RWPE1 (cell line): ENCODE data around the gene EVA1A.

Experiments
- CTCF ChIA-PET: fragments of 350-600 bp; sonication (Branson Sonifier 250); formaldehyde crosslinking; extraction: SDS; loops from one replicate; lab custom pipeline; 2021; lab: Yijun Ruan, JAX
- POLR2A ChIA-PET: fragments of 400-600 bp; formaldehyde crosslinking; extraction: SDS; loops from one replicate; lab custom pipeline; 2020; ENCODE audit warnings: antibody characterized with exemption; ENCODE audit not compliant: low non-redundant PET; lab: Yijun Ruan, JAX
- DNase-seq: peaks from one replicate; pipeline ENCODE4 v3.0.0; 2012; ENCODE audit warnings: low spot score
- H3K27ac ChIP-seq: fragments of 450-650 bp; 2 replicates; pipeline ENCODE4 v1.5.1; 2017
- TF ChIP-seq, protein P1 (sequence below): fragments of 450-650 bp; conservative IDR thresholded peaks from 2 replicates; pipeline ENCODE4 v1.5.1; 2017; ENCODE audit warnings: low read depth, mild to moderate bottlenecking

The EVA1A gene

DNA sequence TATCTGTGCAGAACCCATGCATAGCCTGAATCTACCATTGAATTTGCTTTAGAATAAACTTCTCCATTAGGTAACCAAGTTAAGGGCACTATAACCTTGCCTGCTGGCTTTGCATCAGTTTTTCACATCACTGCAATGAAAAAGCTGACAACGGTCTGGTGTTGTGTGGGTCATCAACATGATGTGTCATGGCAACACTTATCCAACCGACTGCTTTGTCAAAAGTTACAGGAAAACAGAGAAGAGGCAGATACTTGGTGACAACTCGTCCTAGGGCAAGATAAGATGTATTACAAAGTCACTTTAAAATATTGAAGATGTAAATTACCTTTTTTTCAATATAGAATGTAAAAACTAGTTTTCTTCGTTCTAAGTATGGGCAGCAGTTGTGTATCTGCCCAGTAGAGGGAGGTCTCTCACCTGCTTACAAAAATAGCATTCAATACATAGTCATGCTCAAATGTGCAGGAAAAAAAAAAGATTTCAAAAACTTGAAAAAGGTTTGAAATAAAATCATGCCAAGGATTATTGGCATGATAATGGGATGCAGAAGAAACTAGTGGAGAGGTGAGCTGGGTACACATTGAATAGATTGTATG, 96.3 kb downstream of the EVA1A start:
- ChIA-PET POLR2A (no interaction called here), CTCF (interaction anchor here (0.5 to 3.0 kb wide), 15 partner anchors 12 to 795 kb away, joined by 3 to 26 read pairs (median 4); no protein-coding TSS in a partner anchor)
- DNase-seq = peak; percentile 47
- no peak overlapping the region for H3K27ac ChIP-seq
- TF ChIP-seq, protein P1, sequence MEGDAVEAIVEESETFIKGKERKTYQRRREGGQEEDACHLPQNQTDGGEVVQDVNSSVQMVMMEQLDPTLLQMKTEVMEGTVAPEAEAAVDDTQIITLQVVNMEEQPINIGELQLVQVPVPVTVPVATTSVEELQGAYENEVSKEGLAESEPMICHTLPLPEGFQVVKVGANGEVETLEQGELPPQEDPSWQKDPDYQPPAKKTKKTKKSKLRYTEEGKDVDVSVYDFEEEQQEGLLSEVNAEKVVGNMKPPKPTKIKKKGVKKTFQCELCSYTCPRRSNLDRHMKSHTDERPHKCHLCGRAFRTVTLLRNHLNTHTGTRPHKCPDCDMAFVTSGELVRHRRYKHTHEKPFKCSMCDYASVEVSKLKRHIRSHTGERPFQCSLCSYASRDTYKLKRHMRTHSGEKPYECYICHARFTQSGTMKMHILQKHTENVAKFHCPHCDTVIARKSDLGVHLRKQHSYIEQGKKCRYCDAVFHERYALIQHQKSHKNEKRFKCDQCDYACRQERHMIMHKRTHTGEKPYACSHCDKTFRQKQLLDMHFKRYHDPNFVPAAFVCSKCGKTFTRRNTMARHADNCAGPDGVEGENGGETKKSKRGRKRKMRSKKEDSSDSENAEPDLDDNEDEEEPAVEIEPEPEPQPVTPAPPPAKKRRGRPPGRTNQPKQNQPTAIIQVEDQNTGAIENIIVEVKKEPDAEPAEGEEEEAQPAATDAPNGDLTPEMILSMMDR = peak; percentile 53

DNA sequence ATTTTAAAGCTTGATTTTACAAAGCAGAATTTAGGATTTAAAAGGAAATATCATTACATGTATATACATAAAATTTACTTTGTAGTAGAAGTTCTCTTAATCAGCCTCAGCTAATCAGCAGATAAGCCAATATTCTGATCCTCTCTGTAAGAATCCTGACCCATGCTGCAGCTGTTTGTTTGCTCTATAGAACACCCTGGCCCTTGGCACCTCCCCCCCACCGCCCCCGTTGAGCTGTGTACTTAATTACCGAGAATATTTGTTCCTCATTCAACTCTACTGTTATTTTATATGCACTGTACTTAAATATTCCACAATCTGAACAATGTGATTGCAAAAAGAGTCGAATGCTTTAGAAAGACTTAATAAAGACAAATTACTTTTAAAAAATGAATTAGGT, 98.0 kb downstream of the EVA1A start:
- no peak overlapping the region for H3K27ac ChIP-seq
- ChIA-PET POLR2A (no interaction called here), CTCF (interaction anchor here (0.6 to 1.2 kb wide), 2 partner anchors 110 to 165 kb away, joined by 3 to 5 read pairs; no protein-coding TSS in a partner anchor)
- DNase-seq = no peak
- TF ChIP-seq, protein P1 = no peak

DNA sequence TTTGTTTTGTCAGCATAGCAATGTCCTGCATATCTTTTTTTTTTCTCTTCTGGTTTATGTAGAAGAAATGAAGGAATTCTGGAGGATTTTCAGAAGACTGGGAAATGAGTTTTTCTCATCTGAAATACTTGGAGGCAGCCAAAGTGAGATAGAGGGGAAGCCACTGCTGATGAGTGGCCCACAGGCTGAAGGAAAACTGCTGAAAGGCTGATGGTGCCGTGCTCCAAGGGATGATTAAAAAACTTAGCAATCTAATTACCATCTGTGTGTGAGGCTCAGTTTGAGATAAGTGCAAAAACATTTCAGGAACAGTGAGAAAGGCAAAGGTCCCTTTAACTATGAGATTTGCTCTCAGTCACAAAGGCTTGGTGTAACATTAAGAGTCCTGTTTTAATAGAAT, 98.5 kb downstream of the EVA1A start:
- ChIA-PET POLR2A (no interaction called here), CTCF (interaction anchor here (1.2 kb wide), 1 partner anchor 166 kb away, joined by 5 read pairs; no protein-coding TSS in a partner anchor)
- H3K27ac ChIP-seq = no peak overlapping the region
- TF ChIP-seq, protein P1 = no peak
- DNase-seq = no peak

DNA sequence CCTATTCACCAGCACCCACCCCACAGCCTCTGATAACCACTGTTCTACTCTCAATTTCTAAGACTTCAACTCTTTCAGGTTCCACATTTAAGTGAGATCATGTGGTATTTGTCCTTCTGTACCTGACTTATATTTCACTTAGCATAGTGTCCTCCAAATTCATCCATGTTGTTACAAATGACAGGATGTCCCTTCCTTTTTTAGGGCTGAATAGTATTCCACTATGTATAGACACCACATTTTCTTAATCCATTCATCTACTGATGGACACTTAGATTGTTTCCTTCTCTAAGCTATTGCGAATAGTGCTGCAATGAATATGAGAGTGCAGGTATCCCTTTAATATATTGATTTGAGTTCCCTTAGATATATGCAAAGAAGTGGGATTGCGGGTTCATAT, 100.1 kb downstream of the EVA1A start:
- no peak overlapping the region for H3K27ac ChIP-seq
- POLR2A ChIA-PET = no interaction called here
- DNase-seq = no peak
- TF ChIP-seq, protein P1 = no peak
- CTCF ChIA-PET = no interaction called here

DNA sequence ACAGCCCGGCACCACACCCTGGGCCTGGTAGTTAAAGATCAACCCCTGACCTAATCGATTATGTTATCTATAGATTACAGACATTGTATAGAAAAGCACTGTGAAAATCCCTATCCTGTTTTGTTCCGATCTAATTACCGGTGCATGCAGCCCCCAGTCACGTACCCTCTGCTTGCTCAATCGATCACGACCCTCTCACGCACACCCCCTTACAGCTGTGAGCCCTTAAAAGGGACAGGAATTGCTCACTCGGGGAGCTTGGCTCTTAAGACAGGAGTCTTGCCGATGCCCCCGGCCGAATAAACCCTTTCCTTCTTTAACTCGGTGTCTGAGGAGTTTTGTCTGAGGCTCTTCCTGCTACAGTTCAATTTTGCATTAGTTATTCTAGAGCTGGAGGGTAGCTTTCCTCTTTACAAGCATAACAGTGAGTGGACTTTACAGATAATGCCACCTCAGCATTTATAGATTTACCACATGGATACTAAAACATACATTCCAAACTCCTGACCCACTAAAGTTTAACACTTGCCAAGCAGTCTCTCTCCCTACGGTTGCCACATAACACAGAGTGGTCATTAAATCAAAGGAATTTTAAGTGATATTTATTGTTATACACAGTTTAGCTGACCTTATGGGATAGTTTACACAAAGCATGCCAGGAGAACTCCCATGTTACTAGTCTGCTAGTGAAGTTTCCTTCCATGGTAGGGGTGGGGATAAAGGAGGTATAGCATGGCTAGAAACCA, 101.0 kb downstream of the EVA1A start:
- no peak overlapping the region for H3K27ac ChIP-seq
- ChIA-PET POLR2A (no interaction called here), CTCF (interaction anchor here (0.5 kb wide), 1 partner anchor 186 kb away, joined by 4 read pairs; no protein-coding TSS in a partner anchor)
- no peak for DNase-seq
- TF ChIP-seq, protein P1 = no peak

DNA sequence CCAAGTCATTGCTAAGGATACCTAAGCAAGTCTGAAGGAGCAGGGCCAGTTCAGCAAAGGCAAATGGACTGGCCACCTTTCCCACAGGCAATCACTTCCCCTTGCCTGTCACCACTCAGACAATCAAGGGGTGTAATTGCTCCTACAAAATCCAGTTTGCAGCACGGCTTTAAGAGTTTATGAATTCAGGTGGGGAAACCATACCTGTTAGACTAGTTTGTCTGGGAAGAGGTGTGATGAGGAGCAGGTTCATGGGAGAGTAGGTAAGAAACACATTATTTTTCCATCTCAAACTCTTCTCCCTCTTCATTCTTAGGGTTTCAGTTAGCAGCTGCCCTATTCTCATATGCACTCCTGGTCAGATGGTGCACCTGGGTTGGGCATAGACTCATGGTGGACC, 102.5 kb downstream of the EVA1A start:
- ChIA-PET CTCF (interaction anchor here (1.2 kb wide), 1 partner anchor 11 kb away, joined by 3 read pairs; no protein-coding TSS in a partner anchor), POLR2A (no interaction called here)
- DNase-seq = no peak
- H3K27ac ChIP-seq = no peak overlapping the region
- TF ChIP-seq, protein P1 = no peak
